NCI-H146 treated with DMSO at 0.1 percent for 48 hours (cell line): Measurements from ENCODE around the gene OTOF.

ENCODE experiments used
- DNase-seq: peaks from one replicate; lab custom pipeline; 2025; ENCODE audit not compliant: unreplicated experiment; lab: John Stamatoyannopoulos, UW

OTOF gene

GRCh38 chr2:26477911-26478253, at the start of gene OTOF:
TSS of gene OTOF (minus strand) at chr2:26478124.
- DNase-seq, result no peak

- DNase-seq, result no peak
Observed at GRCh38 chr2:26526589-26526988, 48.7 kb upstream of the OTOF start.

GRCh38 chr2:26526105-26526504, 48.2 kb upstream of the OTOF start:
- no peak for DNase-seq

- DNase-seq, result no peak
Observed at GRCh38 chr2:26523750-26524149, 45.8 kb upstream of the OTOF start.

GRCh38 chr2:26522751-26523171, 44.8 kb upstream of the OTOF start:
- no peak for DNase-seq

GRCh38 chr2:26522325-26522724, 44.4 kb upstream of the OTOF start:
- DNase-seq, result no peak

GRCh38 chr2:26521913-26522180, 43.9 kb upstream of the OTOF start:
- no peak for DNase-seq

GRCh38 chr2:26521054-26521912, 43.4 kb upstream of the OTOF start:
- no peak for DNase-seq

- DNase-seq, result no peak
Observed at GRCh38 chr2:26520148-26520449, 42.2 kb upstream of the OTOF start.

- no peak for DNase-seq
Observed at GRCh38 chr2:26519396-26520147, 41.6 kb upstream of the OTOF start.

- DNase-seq, result no peak
Observed at GRCh38 chr2:26516781-26517180, 38.9 kb upstream of the OTOF start.

GRCh38 chr2:26516246-26516645, 38.3 kb upstream of the OTOF start:
- no peak for DNase-seq

- DNase-seq, result no peak
Observed at GRCh38 chr2:26515771-26516170, 37.8 kb upstream of the OTOF start.

GRCh38 chr2:26514045-26514444, 36.1 kb upstream of the OTOF start:
- no peak for DNase-seq

GRCh38 chr2:26513261-26513660, 35.3 kb upstream of the OTOF start:
- DNase-seq, result no peak

GRCh38 chr2:26511466-26511865, 33.5 kb upstream of the OTOF start:
- DNase-seq, result no peak

- DNase-seq, result no peak
Observed at GRCh38 chr2:26510344-26510973, 32.5 kb upstream of the OTOF start.

GRCh38 chr2:26509141-26509540, 31.2 kb upstream of the OTOF start:
- DNase-seq, result no peak

- no peak for DNase-seq
Observed at GRCh38 chr2:26507932-26508331, 30.0 kb upstream of the OTOF start.

GRCh38 chr2:26507088-26507487, 29.2 kb upstream of the OTOF start:
- no peak for DNase-seq

- DNase-seq, result no peak
Observed at GRCh38 chr2:26506279-26506678, 28.4 kb upstream of the OTOF start.

GRCh38 chr2:26504002-26504401, 26.1 kb upstream of the OTOF start:
- peak; percentile 29 for DNase-seq
